SJCRH30 (cell line): ENCODE data around the gene CRELD2. TPM values are rescaled to one million over a fixed set of nuclear protein-coding genes. Genes with fewer than 3 reads are reported as not detected.
A peak's percentile ranks its signal among the peaks of the same experiment; 100 is the strongest.

Source experiments
- DNase-seq, 2 experiments: peaks; one replicate each; pipeline ENCODE4 v3.0.0-alpha.2; 2015 to 2020
- H3K27ac ChIP-seq: fragments of 250-450 bp; sonication (Bioruptor Pico); 2 replicates; pipeline ENCODE4 v1.5.1; 2020; ENCODE audit warnings: mild to moderate bottlenecking, moderate library complexity
- H3K27me3 ChIP-seq: fragments of 250-450 bp; sonication (Bioruptor Pico); 2 replicates; pipeline ENCODE4 v1.5.1; 2020; ENCODE audit warnings: mild to moderate bottlenecking, moderate library complexity
- H3K36me3 ChIP-seq: fragments of 250-450 bp; sonication (Bioruptor Pico); 2 replicates; pipeline ENCODE4 v1.5.1; 2020; ENCODE audit warnings: mild to moderate bottlenecking, moderate library complexity
- H3K4me1 ChIP-seq: fragments of 250-450 bp; sonication (Bioruptor Pico); 2 replicates; pipeline ENCODE4 v1.5.1; 2020; ENCODE audit warnings: mild to moderate bottlenecking, moderate library complexity
- H3K4me3 ChIP-seq: fragments of 250-450 bp; sonication (Bioruptor Pico); 2 replicates; pipeline ENCODE4 v1.5.1; 2020; ENCODE audit warnings: mild to moderate bottlenecking, moderate library complexity
- H3K9me3 ChIP-seq: fragments of 250-450 bp; sonication (Bioruptor Pico); replicated peaks from 2 replicates; pipeline ENCODE4 v1.5.1; 2020; ENCODE audit warnings: mild to moderate bottlenecking, moderate library complexity
- total RNA-seq: library from RNA; depleted of rRNA; stranded (reverse); fragments of >200 nt; shearing (Covaris generic); gene quantifications from 2 replicates; pipeline ENCODE4 v1.2.3, GENCODE V29; 2014

CRELD2 gene
- total RNA-seq, 1 experiment from 2014 or later: 37.6 TPM

DNA sequence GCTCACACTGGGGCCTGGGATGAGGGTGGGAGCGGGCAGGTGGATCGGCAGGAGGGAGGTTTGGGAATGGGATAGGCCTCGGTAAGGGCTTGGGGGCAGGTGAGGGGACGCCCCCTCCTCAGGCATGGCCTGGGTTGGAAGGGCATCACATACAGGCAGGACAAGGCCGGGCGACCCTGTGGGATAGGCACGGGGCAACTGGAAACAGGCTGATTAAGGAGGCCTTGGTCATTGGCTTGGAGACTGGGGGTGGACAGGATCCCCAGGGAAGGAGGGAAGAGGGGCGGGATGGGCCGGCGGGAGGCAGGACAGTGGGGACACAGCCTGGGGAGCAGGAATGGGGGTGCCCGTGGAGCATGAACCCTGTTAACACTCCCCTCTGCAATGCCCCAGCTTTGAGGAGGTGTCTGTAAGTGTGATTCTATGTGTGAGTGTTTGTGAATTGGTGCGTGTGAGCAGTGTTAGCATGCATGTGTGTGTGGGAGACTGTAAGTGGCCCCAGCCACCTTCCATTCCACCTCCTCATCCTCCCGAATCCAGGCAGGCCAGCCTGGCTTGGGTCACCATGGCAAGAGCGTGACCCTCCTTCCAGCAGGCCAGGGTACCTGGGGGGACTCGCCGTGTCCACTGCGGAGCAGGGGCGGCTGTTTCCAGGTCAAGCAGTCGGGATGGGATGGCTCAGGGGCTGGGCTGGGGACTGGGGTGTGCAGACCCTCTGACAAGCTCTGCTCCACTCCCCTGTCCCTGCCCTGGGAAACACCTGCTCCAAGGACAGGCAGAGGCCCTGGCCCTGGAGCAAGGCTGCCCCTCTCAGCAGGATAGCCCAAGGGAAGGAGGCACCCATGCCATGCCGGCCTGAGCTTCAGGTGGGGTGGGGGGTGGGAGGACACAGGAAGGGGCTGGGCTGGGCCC, 38.7 kb downstream of the CRELD2 start:
- DNase-seq: no peak
- Histone ChIP-seq H3K27ac (peak overlapping the region; percentile 65), H3K4me1 (peaks cover 59% of the 10 kb centered on the region)

DNA sequence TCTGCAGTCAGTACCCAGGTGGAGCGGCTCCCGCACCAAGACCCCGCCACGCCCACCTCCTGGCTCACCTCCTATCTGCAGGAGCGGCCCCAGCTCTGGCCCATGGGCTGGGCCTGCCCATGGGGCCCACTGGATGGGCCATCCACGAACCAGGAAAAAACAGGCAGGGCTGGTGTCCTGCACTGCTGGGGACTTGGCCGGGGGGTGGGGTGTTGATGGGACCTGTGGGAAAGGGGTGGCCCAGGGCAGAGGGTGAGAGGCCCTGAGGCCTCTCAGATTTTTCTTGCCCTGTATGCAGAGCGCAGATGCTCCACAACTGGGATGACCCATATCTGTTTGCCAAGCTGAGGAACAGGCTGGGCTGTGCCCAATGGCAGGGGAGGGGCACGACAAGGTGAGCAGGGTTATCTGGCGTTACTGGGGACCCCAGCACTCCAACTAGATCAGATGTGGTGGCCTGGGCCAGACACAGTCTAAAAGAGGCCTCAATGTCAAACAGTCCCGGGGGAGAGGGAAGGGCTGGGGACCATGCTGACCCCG, 39.5 kb downstream of the CRELD2 start:
- Histone ChIP-seq H3K27ac (no peak overlapping the region), H3K9me3 (no peaks in the 10 kb centered on the region), H3K36me3 (peaks cover 9% of the 10 kb centered on the region), H3K27me3 (no peaks in the 10 kb centered on the region), H3K4me1 (peaks cover 57% of the 10 kb centered on the region), H3K4me3 (no peak overlapping the region)
- DNase-seq: no peak

More for the DNA sequence above, 38.7 kb downstream of the CRELD2 start:
- H3K27me3 ChIP-seq: no peaks in the 10 kb centered on the region
- no peaks in the 10 kb centered on the region for H3K9me3 ChIP-seq
- H3K4me3 ChIP-seq: no peak overlapping the region
- H3K36me3 ChIP-seq: peaks cover 4% of the 10 kb centered on the region; the same call in 1 of the 2 replicates

DNA sequence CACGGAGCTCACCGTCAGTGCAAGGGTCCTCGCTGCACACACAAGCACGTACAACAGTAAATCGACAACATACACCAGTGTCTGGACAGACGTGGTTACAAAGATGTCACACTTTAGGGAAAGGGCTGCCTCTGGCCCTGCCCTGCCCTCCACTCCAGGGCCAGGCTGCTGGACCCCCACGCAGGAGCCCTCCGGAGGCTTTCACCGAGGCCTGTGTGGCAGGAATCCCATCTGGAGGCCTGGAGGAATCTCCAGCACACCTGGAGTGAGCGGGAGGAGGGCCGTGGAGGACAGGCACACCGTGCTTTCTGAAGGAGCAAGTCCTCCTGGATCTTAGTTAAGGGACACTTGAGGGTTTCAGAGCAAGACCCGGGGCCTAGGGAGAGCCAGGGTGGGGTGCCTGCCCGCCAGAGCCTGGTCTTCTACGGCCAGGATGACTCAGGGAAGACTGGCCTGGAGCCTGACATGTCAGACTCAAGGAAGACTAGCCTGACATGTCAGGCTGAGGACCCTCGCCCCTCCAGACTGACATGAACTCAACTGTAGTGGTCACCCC, 40.0 kb downstream of the CRELD2 start:
- Histone ChIP-seq H3K27me3 (no peaks in the 10 kb centered on the region), H3K27ac (no peak overlapping the region), H3K9me3 (no peaks in the 10 kb centered on the region), H3K36me3 (peaks cover 15% of the 10 kb centered on the region), H3K4me1 (peaks cover 54% of the 10 kb centered on the region), H3K4me3 (no peak overlapping the region)
- DNase-seq: no peak

DNA sequence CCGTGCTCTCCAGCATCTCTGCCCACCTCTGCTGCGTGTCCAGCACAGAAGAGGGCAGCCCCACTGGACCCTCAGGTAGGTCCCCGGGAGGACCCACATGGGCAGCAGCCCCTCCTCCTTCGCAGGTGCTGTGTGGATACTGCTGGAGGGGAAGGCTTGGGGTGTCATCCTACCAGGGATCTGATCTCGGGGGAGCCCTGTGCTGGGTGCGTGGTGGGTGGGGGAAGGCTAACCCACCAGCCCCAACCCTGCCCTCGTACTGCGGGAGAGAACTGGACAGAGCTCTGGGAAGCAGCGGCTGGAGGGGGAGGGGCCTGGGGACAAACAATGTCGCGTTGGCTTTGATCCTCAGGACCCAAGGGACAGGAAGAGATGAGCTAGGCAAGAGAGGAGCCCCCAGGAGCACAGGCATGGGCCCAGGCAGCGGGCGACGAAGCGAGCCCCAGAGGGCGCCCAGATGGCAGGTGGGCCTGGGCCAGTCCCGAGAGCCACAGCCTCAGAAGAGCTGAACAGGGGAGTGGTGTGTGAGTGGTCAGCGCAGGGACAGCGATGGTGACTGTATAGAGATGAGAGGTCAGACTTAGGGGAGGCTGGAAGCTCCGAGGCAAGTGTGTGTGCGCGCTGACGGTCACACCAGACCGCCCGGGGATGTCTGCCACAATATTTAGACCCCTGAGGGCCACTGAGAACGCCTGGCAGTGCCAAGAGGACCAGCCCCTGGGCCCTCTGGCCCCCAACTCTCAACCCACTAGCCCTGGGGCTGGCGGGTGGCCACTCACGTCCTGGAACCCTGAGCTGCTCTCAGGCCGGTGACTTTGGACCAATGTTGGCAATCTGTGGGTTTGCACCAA, 40.7 kb downstream of the CRELD2 start:
- no peak overlapping the region; the same call in 1 of the 2 replicates for H3K27ac ChIP-seq
- H3K4me3 ChIP-seq: peak overlapping the region; percentile 64
- H3K9me3 ChIP-seq: no peaks in the 10 kb centered on the region
- DNase-seq: no peak
- H3K4me1 ChIP-seq: peaks cover 47% of the 10 kb centered on the region
- H3K36me3 ChIP-seq: peaks cover 21% of the 10 kb centered on the region
- H3K27me3 ChIP-seq: no peaks in the 10 kb centered on the region

DNA sequence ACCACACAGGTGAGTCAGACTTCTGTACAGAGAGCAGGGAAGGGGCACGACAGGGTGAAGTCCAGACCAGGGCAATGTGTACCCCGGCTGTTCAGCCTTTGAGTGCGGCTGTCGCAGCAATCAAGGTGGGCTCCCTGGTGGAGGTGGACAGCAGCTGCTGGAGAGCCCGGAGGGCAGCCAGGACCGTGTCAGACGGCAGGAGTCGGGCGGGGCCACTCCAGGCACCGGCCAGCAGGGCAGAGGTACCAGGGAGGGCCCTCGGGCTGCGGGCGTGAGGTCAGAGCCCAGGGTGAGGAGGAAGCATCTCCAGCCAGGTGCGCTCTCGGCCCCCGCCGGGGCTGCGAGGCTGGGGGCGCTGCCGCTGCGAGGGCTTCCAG, 41.3 kb downstream of the CRELD2 start:
- Histone ChIP-seq H3K4me3 (peak overlapping the region; percentile 64), H3K27ac (peak overlapping the region; percentile 60), H3K9me3 (no peaks in the 10 kb centered on the region), H3K27me3 (no peaks in the 10 kb centered on the region), H3K36me3 (peaks cover 21% of the 10 kb centered on the region), H3K4me1 (peaks cover 41% of the 10 kb centered on the region)
- peak in 1 of 2 experiments; percentile 66 for DNase-seq

DNA sequence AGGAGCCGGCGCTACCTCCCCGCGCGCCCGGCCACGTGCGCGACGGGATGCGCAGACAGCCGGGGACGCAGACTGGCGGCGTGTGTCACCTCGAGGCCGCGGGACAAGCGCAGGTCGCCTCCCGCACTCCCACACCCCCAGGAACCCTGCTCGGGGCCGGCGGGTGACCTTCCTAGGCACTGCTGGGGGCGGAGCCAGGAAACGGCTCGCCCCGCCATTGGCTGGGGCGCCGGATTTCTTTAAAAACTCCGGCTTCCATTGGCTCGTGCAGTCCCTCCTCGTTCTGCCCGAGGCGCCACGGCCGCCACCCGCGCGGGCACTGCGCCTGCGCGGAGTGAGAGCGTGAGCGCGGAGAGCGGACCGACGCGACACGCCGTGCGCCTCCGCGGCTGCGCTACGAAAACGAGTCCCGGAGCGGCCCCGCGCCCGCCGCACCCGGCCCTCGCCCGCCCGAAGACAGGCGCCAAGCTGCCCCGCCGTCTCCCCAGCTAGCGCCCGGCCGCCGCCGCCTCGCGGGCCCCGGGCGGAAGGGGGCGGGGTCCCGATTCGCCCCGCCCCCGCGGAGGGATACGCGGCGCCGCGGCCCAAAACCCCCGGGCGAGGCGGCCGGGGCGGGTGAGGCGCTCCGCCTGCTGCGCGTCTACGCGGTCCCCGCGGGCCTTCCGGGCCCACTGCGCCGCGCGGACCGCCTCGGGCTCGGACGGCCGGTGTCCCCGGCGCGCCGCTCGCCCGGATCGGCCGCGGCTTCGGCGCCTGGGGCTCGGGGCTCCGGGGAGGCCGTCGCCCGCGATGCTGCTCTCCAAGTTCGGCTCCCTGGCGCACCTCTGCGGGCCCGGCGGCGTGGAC, 41.9 kb downstream of the CRELD2 start, which contains the start of gene PIM3:
Gene PIM3, plus strand, starts transcription at position 614 of the 846 bp plus-strand sequence. Its CDS starts 176 bp downstream, at position 790.
- H3K27me3 ChIP-seq: no peaks in the 10 kb centered on the region
- H3K27ac ChIP-seq: peak within 1 kb of the TSS; percentile 60
- peak within 1 kb of the TSS; percentile 64 for H3K4me3 ChIP-seq
- H3K4me1 ChIP-seq: peaks cover 35% of the 10 kb centered on the region
- no peaks in the 10 kb centered on the region for H3K9me3 ChIP-seq
- H3K36me3 ChIP-seq: peaks cover 21% of the 10 kb centered on the region
- DNase-seq: peak; percentile 98 to 99

DNA sequence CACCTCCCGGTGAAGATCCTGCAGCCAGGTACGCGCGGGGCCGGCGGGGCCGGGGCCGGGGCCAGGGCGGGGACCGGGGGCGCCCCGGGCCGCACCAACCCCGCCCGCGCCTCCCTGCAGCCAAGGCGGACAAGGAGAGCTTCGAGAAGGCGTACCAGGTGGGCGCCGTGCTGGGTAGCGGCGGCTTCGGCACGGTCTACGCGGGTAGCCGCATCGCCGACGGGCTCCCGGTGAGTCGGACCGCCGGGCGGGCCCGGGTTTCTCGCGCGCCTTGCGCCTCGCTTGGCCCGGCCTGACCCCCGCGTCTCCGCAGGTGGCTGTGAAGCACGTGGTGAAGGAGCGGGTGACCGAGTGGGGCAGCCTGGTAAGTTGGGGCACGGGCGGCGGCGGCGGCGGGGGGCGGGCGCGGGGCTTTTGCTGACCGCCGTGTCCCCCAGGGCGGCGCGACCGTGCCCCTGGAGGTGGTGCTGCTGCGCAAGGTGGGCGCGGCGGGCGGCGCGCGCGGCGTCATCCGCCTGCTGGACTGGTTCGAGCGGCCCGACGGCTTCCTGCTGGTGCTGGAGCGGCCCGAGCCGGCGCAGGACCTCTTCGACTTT, 42.7 kb downstream of the CRELD2 start:
- H3K4me3 ChIP-seq: peak overlapping the region; percentile 64
- H3K4me1 ChIP-seq: peaks cover 35% of the 10 kb centered on the region
- H3K36me3 ChIP-seq: peaks cover 21% of the 10 kb centered on the region
- no peak overlapping the region for H3K27ac ChIP-seq
- DNase-seq: no peak
- no peaks in the 10 kb centered on the region for H3K9me3 ChIP-seq
- no peaks in the 10 kb centered on the region for H3K27me3 ChIP-seq

DNA sequence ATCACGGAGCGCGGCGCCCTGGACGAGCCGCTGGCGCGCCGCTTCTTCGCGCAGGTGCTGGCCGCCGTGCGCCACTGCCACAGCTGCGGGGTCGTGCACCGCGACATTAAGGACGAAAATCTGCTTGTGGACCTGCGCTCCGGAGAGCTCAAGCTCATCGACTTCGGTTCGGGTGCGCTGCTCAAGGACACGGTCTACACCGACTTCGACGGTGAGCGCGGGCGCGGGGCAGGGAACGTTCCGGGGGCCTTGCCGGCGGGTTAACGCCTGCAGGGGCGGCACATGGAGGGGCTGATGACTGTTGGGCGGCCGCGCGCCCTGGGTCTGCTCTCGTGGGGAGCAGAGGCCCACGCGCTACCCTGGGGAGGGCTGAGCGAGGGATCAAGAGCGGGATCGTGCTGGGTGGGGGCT, 43.2 kb downstream of the CRELD2 start:
- Histone ChIP-seq H3K27me3 (no peaks in the 10 kb centered on the region), H3K36me3 (peaks cover 21% of the 10 kb centered on the region), H3K4me1 (peaks cover 36% of the 10 kb centered on the region), H3K4me3 (peak overlapping the region; percentile 64), H3K9me3 (no peaks in the 10 kb centered on the region), H3K27ac (no peak overlapping the region)
- peak in 1 of 2 experiments; percentile 17 for DNase-seq

DNA sequence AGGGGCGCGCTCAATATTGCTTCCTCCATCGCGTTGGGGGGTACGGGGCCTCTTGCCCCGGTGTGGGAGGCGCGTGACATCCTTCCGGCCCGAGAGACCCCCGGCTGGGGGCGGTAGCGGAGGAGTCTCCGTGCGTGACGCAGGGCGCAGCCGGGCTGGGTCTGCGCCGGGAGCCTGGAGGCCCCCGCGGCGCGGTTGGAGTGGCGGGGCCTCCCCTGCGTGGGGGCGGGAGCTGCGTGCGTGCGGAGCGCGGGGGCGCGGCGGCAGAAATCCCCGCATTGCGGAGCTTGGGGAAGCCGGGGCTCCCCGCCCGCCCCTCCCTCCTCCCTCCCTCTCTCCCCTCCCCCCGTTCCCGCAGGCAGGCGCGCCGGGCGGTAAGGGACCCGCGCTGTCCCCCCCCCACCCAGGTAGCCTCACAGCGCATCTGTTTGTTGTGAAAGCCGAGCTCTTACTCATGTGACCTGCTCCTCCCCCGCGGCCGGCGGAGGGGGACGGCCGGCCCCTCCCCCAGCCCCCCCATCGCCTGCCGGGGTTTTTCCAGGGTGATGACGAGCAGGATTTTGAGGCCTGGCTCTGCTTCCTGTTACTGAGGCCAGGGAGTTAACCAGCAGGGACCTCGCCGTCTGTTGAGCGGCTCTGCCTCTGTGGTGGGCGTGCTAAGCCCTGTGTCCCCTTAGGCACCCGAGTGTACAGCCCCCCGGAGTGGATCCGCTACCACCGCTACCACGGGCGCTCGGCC, 43.7 kb downstream of the CRELD2 start:
- Histone ChIP-seq H3K27me3 (no peaks in the 10 kb centered on the region), H3K9me3 (no peaks in the 10 kb centered on the region), H3K4me3 (peak overlapping the region; percentile 64), H3K27ac (no peak overlapping the region), H3K36me3 (peaks cover 21% of the 10 kb centered on the region), H3K4me1 (peaks cover 36% of the 10 kb centered on the region)
- peak; percentile 74 to 79 for DNase-seq

DNA sequence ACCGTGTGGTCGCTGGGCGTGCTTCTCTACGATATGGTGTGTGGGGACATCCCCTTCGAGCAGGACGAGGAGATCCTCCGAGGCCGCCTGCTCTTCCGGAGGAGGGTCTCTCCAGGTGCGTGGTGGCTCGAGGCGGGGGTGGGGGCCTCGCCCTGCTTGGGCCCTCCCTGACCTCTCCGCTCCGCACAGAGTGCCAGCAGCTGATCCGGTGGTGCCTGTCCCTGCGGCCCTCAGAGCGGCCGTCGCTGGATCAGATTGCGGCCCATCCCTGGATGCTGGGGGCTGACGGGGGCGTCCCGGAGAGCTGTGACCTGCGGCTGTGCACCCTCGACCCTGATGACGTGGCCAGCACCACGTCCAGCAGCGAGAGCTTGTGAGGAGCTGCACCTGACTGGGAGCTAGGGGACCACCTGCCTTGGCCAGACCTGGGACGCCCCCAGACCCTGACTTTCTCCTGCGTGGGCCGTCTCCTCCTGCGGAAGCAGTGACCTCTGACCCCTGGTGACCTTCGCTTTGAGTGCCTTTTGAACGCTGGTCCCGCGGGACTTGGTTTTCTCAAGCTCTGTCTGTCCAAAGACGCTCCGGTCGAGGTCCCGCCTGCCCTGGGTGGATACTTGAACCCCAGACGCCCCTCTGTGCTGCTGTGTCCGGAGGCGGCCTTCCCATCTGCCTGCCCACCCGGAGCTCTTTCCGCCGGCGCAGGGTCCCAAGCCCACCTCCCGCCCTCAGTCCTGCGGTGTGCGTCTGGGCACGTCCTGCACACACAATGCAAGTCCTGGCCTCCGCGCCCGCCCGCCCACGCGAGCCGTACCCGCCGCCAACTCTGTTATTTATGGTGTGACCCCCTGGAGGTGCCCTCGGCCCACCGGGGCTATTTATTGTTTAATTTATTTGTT, 44.6 kb downstream of the CRELD2 start:
- Histone ChIP-seq H3K36me3 (peaks cover 21% of the 10 kb centered on the region), H3K4me3 (peak overlapping the region; percentile 6; the same call in 1 of the 2 replicates), H3K9me3 (no peaks in the 10 kb centered on the region), H3K4me1 (peaks cover 37% of the 10 kb centered on the region), H3K27ac (no peak overlapping the region), H3K27me3 (no peaks in the 10 kb centered on the region)
- peak in 1 of 2 experiments; percentile 7 for DNase-seq

DNA sequence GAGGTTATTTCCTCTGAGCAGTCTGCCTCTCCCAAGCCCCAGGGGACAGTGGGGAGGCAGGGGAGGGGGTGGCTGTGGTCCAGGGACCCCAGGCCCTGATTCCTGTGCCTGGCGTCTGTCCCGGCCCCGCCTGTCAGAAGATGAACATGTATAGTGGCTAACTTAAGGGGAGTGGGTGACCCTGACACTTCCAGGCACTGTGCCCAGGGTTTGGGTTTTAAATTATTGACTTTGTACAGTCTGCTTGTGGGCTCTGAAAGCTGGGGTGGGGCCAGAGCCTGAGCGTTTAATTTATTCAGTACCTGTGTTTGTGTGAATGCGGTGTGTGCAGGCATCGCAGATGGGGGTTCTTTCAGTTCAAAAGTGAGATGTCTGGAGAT, 45.2 kb downstream of the CRELD2 start:
- peaks cover 37% of the 10 kb centered on the region for H3K4me1 ChIP-seq
- H3K27ac ChIP-seq: no peak overlapping the region
- no peaks in the 10 kb centered on the region for H3K9me3 ChIP-seq
- H3K27me3 ChIP-seq: no peaks in the 10 kb centered on the region
- H3K36me3 ChIP-seq: peaks cover 21% of the 10 kb centered on the region
- no peak for DNase-seq
- no peak overlapping the region for H3K4me3 ChIP-seq
